Measurements from ENCODE around the gene SLC25A42. TPM values are rescaled to one million over a fixed set of nuclear protein-coding genes. Genes with fewer than 3 reads are reported as not detected.

Gene SLC25A42
- total and polyA plus RNA-seq, 2 experiments from 2014 or later = 5.9 to 6.9 TPM

DNA sequence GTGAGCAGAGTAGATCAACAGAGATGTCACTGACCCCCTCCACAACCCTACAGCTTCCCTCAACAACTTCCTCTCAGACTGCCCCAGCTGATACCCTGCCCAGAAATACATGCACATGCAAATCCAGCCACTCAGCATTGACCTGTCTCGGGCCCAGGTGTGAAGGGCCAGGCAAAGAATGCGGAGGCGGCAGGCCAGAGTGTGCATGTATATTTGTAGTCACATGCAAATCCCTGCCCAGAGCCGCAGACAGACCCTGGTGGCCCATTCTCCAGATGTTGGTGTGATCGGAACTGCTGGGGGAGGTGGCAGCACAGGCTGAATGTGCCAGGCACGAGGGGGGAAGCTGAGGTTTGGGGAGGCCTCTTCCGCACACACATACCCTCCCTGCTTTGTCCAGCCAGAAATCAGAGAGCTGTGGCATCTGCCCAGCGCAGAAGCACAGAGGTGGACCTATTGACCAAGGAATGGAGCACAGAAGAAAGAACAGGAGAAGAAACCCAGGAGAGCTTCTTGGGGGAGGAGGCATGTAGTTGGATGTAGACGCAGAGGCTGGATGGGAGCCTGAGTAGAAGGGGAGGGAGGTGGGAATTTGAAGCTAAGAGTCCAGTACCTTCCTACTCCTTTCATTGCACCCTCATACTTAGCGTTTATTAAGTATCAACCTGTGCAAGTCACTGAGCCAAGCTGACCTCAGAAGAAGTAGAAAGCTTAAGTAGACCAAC lies 91.9 kb downstream of the SLC25A42 start:
- Histone ChIP-seq H3K9me2 (ENCODE audit: insufficient read depth) (no peaks in the 10 kb centered on the region), H3F3A (ENCODE audit: insufficient read depth) (no peaks in the 10 kb centered on the region), H4K20me1 (ENCODE audit: insufficient read depth) (no peaks in the 10 kb centered on the region), H3K4me3 (no peak overlapping the region), H3K36me3 (ENCODE audit: low read depth) (no peaks in the 10 kb centered on the region), H3K9me3 (ENCODE audit: low read depth) (no peaks in the 10 kb centered on the region), H2AFZ (no peak overlapping the region), H3K27ac (no peak overlapping the region), H3K4me1 (ENCODE audit: insufficient read depth) (no peaks in the 10 kb centered on the region), H3K9ac (no peak overlapping the region), H3K27me3 (replicated peaks; ENCODE audit: insufficient read depth) (no peaks in the 10 kb centered on the region), H3K4me2 (ENCODE audit: unreplicated experiment) (no peak overlapping the region), H3K79me2 (ENCODE audit: insufficient read depth) (no peaks in the 10 kb centered on the region)
- TF ChIP-seq EZH2phosphoT487 (IDR thresholded peaks at IDR 0.05; ENCODE audit: insufficient read depth, low read depth) (no peak), EZH2 (IDR thresholded peaks at IDR 0.05; ENCODE audit: insufficient read depth, poor library complexity, severe bottlenecking) (no peak)
- DNase-seq = no peak
- in situ Hi-C loops (cut with MboI) = no loop called here
- WGBS, 2 experiments (ENCODE audit: low coverage in 1 of 2, low lambda C conversion rate in 2 of 2, missing lambda C conversion rate in 2 of 2) = 92 to 96% methylated on average over 10 of the region's 10 CpGs

DNA sequence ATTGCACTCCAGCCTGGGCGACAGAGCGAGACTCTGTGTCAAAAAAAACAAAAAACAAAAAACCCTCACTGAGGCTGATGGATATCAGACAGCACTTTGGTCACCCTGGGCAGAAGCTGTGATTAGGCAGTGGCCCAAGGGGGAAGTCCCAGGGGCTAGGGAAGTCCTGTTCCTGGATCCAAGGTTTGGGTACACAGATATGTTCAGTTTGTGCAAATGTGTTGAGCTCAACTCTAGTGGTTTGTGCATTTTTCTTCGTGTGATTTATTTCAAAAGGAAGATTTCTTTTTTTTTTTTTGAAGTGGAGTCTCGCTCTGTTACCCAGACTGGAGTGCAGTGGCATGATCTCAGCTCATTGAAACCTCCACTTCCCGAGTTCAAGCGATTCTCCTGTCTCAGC lies 94.0 kb downstream of the SLC25A42 start:
- H3K27me3 ChIP-seq (replicated peaks; ENCODE audit: insufficient read depth) = no peaks in the 10 kb centered on the region
- no peak for TF ChIP-seq EZH2 (IDR thresholded peaks at IDR 0.05; ENCODE audit: insufficient read depth, poor library complexity, severe bottlenecking)
- no peak overlapping the region for H3K9ac ChIP-seq
- no peaks in the 10 kb centered on the region for H3F3A ChIP-seq (ENCODE audit: insufficient read depth)
- no peak overlapping the region for H3K27ac ChIP-seq
- no peak for DNase-seq
- in situ Hi-C loops (cut with MboI) = no loop called here
- H3K9me2 ChIP-seq (ENCODE audit: insufficient read depth) = no peaks in the 10 kb centered on the region
- no peak overlapping the region for H3K4me3 ChIP-seq
- H4K20me1 ChIP-seq (ENCODE audit: insufficient read depth) = no peaks in the 10 kb centered on the region
- H3K36me3 ChIP-seq (ENCODE audit: low read depth) = no peaks in the 10 kb centered on the region
- H3K4me1 ChIP-seq (ENCODE audit: insufficient read depth) = no peaks in the 10 kb centered on the region
- no peak overlapping the region for H3K4me2 ChIP-seq (ENCODE audit: unreplicated experiment)
- H3K79me2 ChIP-seq (ENCODE audit: insufficient read depth) = no peaks in the 10 kb centered on the region
- H3K9me3 ChIP-seq (ENCODE audit: low read depth) = no peaks in the 10 kb centered on the region
- 81 to 82% methylated on average over 6 of the region's 6 CpGs for WGBS, 2 experiments (ENCODE audit: low coverage in 1 of 2, low lambda C conversion rate in 2 of 2, missing lambda C conversion rate in 2 of 2)
- H2AFZ ChIP-seq = no peak overlapping the region

DNA sequence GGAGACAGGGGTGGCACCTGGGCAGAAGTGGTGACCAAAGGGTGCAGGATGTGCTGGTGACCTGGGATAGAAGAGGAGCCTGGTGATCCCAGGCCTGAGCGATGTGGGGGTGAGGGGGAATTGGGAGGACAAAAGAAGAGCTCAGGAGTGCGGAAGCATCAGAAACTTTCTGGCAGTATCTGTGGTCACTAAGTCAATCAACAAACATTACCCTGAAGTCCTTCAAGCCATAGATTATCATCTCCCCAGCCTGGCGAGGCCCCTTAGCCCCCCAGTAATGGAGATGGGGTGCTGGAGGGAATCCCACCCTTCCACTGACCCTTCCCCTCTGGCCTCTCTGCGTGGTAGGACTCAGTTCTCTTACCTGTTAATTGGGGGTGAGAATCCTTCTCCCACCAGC lies 95.7 kb downstream of the SLC25A42 start:
- H3K4me3 ChIP-seq = no peak overlapping the region
- no peak overlapping the region for H3K4me2 ChIP-seq (ENCODE audit: unreplicated experiment)
- H3K9me3 ChIP-seq (ENCODE audit: low read depth) = no peaks in the 10 kb centered on the region
- H3K4me1 ChIP-seq (ENCODE audit: insufficient read depth) = no peaks in the 10 kb centered on the region
- no peaks in the 10 kb centered on the region for H3K36me3 ChIP-seq (ENCODE audit: low read depth)
- in situ Hi-C loops (cut with MboI) = no loop called here
- no peaks in the 10 kb centered on the region for H3K79me2 ChIP-seq (ENCODE audit: insufficient read depth)
- H3F3A ChIP-seq (ENCODE audit: insufficient read depth) = no peaks in the 10 kb centered on the region
- no peaks in the 10 kb centered on the region for H4K20me1 ChIP-seq (ENCODE audit: insufficient read depth)
- no peaks in the 10 kb centered on the region for H3K27me3 ChIP-seq (replicated peaks; ENCODE audit: insufficient read depth)
- no peak for TF ChIP-seq EZH2 (IDR thresholded peaks at IDR 0.05; ENCODE audit: insufficient read depth, poor library complexity, severe bottlenecking)
- TF ChIP-seq EZH2phosphoT487 (IDR thresholded peaks at IDR 0.05; ENCODE audit: insufficient read depth, low read depth) = no peak
- no peaks in the 10 kb centered on the region for H3K9me2 ChIP-seq (ENCODE audit: insufficient read depth)
- DNase-seq = no peak
- 80 to 87% methylated on average over 4 of the region's 4 CpGs for WGBS, 2 experiments (ENCODE audit: low coverage in 1 of 2, low lambda C conversion rate in 2 of 2, missing lambda C conversion rate in 2 of 2)
- no peak overlapping the region for H3K9ac ChIP-seq
- H2AFZ ChIP-seq = no peak overlapping the region
- no peak overlapping the region for H3K27ac ChIP-seq

DNA sequence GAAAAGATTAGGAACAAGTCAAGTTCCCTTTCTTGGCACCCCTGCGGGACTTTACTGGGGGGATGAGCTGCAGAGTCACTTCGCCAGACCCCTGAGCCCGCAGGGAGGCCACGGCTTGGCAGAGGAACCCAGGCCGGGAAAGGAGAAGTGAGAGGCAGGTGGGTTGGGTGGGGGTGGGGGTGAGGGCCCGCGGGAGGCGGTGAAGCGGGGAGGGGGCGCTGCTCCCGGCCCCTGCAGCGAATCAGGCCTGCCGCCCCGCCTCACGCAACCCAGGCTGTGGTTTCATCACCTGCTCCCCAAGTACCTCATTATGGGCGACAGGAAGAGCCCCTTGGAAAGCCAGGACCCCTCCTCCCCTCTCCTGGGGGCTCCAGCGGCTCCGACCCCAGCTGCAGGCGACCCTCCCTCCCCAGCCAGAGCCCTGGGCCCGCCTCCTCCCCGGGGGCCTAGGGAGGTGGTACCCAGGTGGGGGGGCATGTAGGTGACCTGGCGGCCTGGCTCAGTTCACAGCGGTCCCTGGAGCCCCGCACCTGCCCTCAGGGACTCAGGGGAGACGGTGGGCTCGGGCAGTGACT lies 96.8 kb downstream of the SLC25A42 start:
- no peaks in the 10 kb centered on the region for H3F3A ChIP-seq (ENCODE audit: insufficient read depth)
- H3K4me3 ChIP-seq = no peak overlapping the region
- H3K9me2 ChIP-seq (ENCODE audit: insufficient read depth) = no peaks in the 10 kb centered on the region
- no peaks in the 10 kb centered on the region for H3K4me1 ChIP-seq (ENCODE audit: insufficient read depth)
- 71 to 80% methylated on average over 10 to 19 of the region's 26 CpGs for WGBS, 2 experiments (ENCODE audit: low coverage in 1 of 2, low lambda C conversion rate in 2 of 2, missing lambda C conversion rate in 2 of 2)
- H3K9me3 ChIP-seq (ENCODE audit: low read depth) = no peaks in the 10 kb centered on the region
- H3K4me2 ChIP-seq (ENCODE audit: unreplicated experiment) = no peak overlapping the region
- H3K79me2 ChIP-seq (ENCODE audit: insufficient read depth) = no peaks in the 10 kb centered on the region
- no peak overlapping the region for H2AFZ ChIP-seq
- TF ChIP-seq EZH2 (IDR thresholded peaks at IDR 0.05; ENCODE audit: insufficient read depth, poor library complexity, severe bottlenecking) (no peak), EZH2phosphoT487 (IDR thresholded peaks at IDR 0.05; ENCODE audit: insufficient read depth, low read depth) (no peak)
- no peaks in the 10 kb centered on the region for H4K20me1 ChIP-seq (ENCODE audit: insufficient read depth)
- no peak overlapping the region for H3K9ac ChIP-seq
- in situ Hi-C loops (cut with MboI) = no loop called here
- H3K36me3 ChIP-seq (ENCODE audit: low read depth) = no peaks in the 10 kb centered on the region
- H3K27me3 ChIP-seq (replicated peaks; ENCODE audit: insufficient read depth) = no peaks in the 10 kb centered on the region
- H3K27ac ChIP-seq = no peak overlapping the region
- DNase-seq = no peak

All from GM23248 (cell line).